B cell (primary cell): ENCODE data around the gene MFSD8. TPM values are rescaled to one million over a fixed set of nuclear protein-coding genes. Genes with fewer than 3 reads are reported as not detected.
"Not testable (repeated sequence)": the region's sequence is repeated elsewhere in the genome, so short reads cannot be mapped to it uniquely, and the experiment has no call there.

Experiments used
- ATAC-seq: fragments of 200-7000 bp; cut with Tn5 transposase; one replicate; pipeline ENCODE4 v1.10.0; 2021; ENCODE audit warnings: low read depth, mild to moderate bottlenecking, moderate number of reproducible peaks, moderate library complexity
- CTCF ChIA-PET: fragments of 350-600 bp; sonication (Branson Sonifier 250); formaldehyde crosslinking; loops from one replicate; lab custom pipeline; 2021; ENCODE audit warnings: antibody characterized with exemption, inconsistent platforms; lab: Charles Lee
- POLR2A ChIA-PET: fragments of 350-600 bp; sonication (Branson Sonifier 250); formaldehyde crosslinking; loops from one replicate; lab custom pipeline; 2021; ENCODE audit warnings: antibody characterized with exemption; lab: Charles Lee
- DNase-seq: peaks from one replicate; pipeline ENCODE4 v3.0.0; 2013
- H2AFZ ChIP-seq: 2 replicates; pipeline ENCODE4 v1.6.1; 2012; ENCODE audit warnings: mild to moderate bottlenecking, low read depth, low read length; ENCODE audit not compliant: insufficient read depth, poor library complexity, severe bottlenecking
- H3K27ac ChIP-seq, 2 donors: 1 replicate in 1 of 2; 2 replicates in 1 of 2; pipeline ENCODE4 v1.5.1; 2012 to 2013; ENCODE audit warnings: low read length in 2 of 2, mild to moderate bottlenecking in 2 of 2, moderate library complexity in 1 of 2
- H3K27me3 ChIP-seq, 4 experiments: fragments of 200-600 bp in 1 of 4; sonication (generic) in 1 of 4; replicated peaks in 1 of 4; 1 replicate in 2 of 4; 2 replicates in 2 of 4; pipeline versions ENCODE4 v1.6.1 to v1.7.0; 2013 to 2016; ENCODE audit warnings: low read length in 3 of 4, mild to moderate bottlenecking in 2 of 4, mixed read lengths in 1 of 4, moderate library complexity in 1 of 4; ENCODE audit not compliant: insufficient read depth in 4 of 4, control insufficient read depth in 3 of 4; ENCODE audit errors: control extremely low read depth in 1 of 4
- H3K36me3 ChIP-seq, 2 experiments: replicated peaks in 1 of 2; 1 replicate in 1 of 2; 2 replicates in 1 of 2; pipeline versions ENCODE4 v1.6.1 to v1.7.1; 2013; ENCODE audit warnings: low read length in 1 of 2; ENCODE audit not compliant: insufficient read depth in 2 of 2, control insufficient read depth in 1 of 2; ENCODE audit errors: control extremely low read depth in 1 of 2, extremely low read depth in 1 of 2
- H3K4me1 ChIP-seq, 2 donors: fragments of 200-600 bp in 1 of 2; sonication (generic) in 1 of 2; 1 replicate in 1 of 2; 2 replicates in 1 of 2; pipeline versions ENCODE4 v1.5.1 to v1.6.1; 2013 to 2017; ENCODE audit warnings: low read length in 2 of 2; ENCODE audit not compliant: control insufficient read depth in 2 of 2, insufficient read depth in 2 of 2
- H3K4me2 ChIP-seq: replicated peaks from 2 replicates; pipeline ENCODE3; 2012; ENCODE audit warnings: mild to moderate bottlenecking, low read depth, low read length; ENCODE audit not compliant: poor library complexity, severe bottlenecking
- H3K4me3 ChIP-seq, 5 experiments: fragments of 200-600 bp in 1 of 5; sonication (generic) in 1 of 5; 1 replicate in 3 of 5; 2 replicates in 2 of 5; pipeline versions ENCODE4 v1.5.1 to v1.7.0; 2011 to 2016; ENCODE audit warnings: low read length in 4 of 5, mild to moderate bottlenecking in 4 of 5, low read depth in 2 of 5, control low read depth in 1 of 5, moderate library complexity in 1 of 5; ENCODE audit not compliant: insufficient read depth in 1 of 5; ENCODE audit errors: control extremely low read depth in 1 of 5, extremely low read depth in 1 of 5
- H3K79me2 ChIP-seq: fragments of 200-600 bp; sonication (generic); one replicate; pipeline ENCODE4 v1.6.0; 2016; ENCODE audit warnings: low read length; ENCODE audit not compliant: control insufficient read depth, insufficient read depth
- H3K9ac ChIP-seq: fragments of 200-600 bp; sonication (generic); 2 replicates; pipeline ENCODE4 v1.6.1; 2017; ENCODE audit warnings: mild to moderate bottlenecking, low read length, moderate library complexity
- H3K9me3 ChIP-seq, 3 donors: one replicate each; pipeline versions ENCODE4 v1.6.1 to v1.7.1; 2013; ENCODE audit warnings: low read length in 2 of 3; ENCODE audit not compliant: control insufficient read depth in 2 of 3, insufficient read depth in 1 of 3; ENCODE audit errors: control extremely low read depth in 1 of 3
- H4K20me1 ChIP-seq: 2 replicates; pipeline ENCODE4 v1.6.0; 2012; ENCODE audit warnings: mild to moderate bottlenecking, low read length; ENCODE audit not compliant: insufficient read depth, control insufficient read depth, poor library complexity, severe bottlenecking
- H3K27ac Mint-ChIP-seq: one replicate; pipeline ENCODE4 v1.8.0; 2021; ENCODE audit warnings: mixed read lengths
- H3K27me3 Mint-ChIP-seq: one replicate; pipeline ENCODE4 v1.8.0; 2021; ENCODE audit warnings: mixed read lengths
- H3K4me1 Mint-ChIP-seq: one replicate; pipeline ENCODE4 v1.8.0; 2021; ENCODE audit warnings: mixed read lengths
- H3K4me3 Mint-ChIP-seq: one replicate; pipeline ENCODE4 v1.8.0; 2021; ENCODE audit warnings: mixed read lengths
- H3K9me3 Mint-ChIP-seq: one replicate; pipeline ENCODE4 v1.8.0; 2022; ENCODE audit warnings: mixed read lengths; ENCODE audit not compliant: insufficient read depth
- EZH2 ChIP-seq: IDR thresholded peaks from 2 replicates; pipeline ENCODE4 v1.6.1; 2012; ENCODE audit warnings: borderline replicate concordance, low read depth, mild to moderate bottlenecking, moderate library complexity, low read length; ENCODE audit not compliant: insufficient read depth, poor library complexity, severe bottlenecking
- WGBS: methylation state at CpG from one replicate; pipeline ENCODE4 v1.1.5; 2013; ENCODE audit warnings: missing lambda C conversion rate; ENCODE audit not compliant: insufficient coverage; 5-methylcytosine and 5-hydroxymethylcytosine counted together
- intact Hi-C: fragments of 100-400 bp; cut with micrococcal nuclease; formaldehyde crosslinking; loops from one replicate; pipeline ENCODE4 v1.10.0; 2022
- polyA plus RNA-seq: library from polyadenylated mRNA; depleted of rRNA; stranded (reverse); fragments of >200 nt; gene quantifications from 2 replicates; pipeline ENCODE4 v1.2.3, GENCODE V29; 2012
- total RNA-seq, 2 donors: library from RNA; stranded (reverse); fragments of 120-200 nt in 1 of 2; gene quantifications; 1 replicate in 1 of 2; 2 replicates in 1 of 2; pipeline versions ENCODE4 v1.2.3 to v1.2.4, GENCODE V29; 2013 to 2022
- TF ChIP-seq, protein P1 (sequence below): fragments of 200-600 bp; IDR thresholded peaks from one replicate; pipeline ENCODE4 v1.8.0; 2022; ENCODE audit warnings: antibody characterized with exemption, mild to moderate bottlenecking

MFSD8 gene
- total and polyA plus RNA-seq, 2 donors (not counting 1 experiment from before 2014, with no cell fraction given): 18.4 to 53.1 TPM

DNA sequence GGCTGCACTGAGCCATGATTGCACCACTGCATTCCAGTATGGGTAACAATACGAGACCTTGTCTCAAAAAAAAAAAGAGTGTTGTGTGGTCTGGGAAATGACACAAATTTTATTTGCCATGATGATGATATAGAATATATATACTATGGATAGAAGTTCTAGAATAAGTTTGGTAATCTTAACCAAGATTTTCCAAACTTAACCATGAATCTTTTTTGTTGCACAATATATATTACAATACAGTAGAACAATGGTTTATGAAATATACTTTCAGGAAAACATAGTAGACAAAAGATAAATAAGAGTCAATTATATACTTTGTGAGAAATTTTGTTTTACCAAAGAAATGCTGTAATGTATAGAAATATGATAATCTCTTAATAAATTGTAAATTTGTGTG is 34.8 kb downstream of the MFSD8 start:
- WGBS: no CpG with 5 or more reads among the region's 1 CpG
- H3K36me3 ChIP-seq: peaks cover 0 to 6% of the 10 kb centered on the region in 2 experiments
- no peaks in the 10 kb centered on the region for H3K27me3 Mint-ChIP-seq
- no peak overlapping the region for H3K27ac Mint-ChIP-seq
- H2AFZ ChIP-seq: no peak overlapping the region
- H3K9ac ChIP-seq: no peak overlapping the region
- H3K9me3 Mint-ChIP-seq: no peaks in the 10 kb centered on the region
- TF ChIP-seq, protein P1, sequence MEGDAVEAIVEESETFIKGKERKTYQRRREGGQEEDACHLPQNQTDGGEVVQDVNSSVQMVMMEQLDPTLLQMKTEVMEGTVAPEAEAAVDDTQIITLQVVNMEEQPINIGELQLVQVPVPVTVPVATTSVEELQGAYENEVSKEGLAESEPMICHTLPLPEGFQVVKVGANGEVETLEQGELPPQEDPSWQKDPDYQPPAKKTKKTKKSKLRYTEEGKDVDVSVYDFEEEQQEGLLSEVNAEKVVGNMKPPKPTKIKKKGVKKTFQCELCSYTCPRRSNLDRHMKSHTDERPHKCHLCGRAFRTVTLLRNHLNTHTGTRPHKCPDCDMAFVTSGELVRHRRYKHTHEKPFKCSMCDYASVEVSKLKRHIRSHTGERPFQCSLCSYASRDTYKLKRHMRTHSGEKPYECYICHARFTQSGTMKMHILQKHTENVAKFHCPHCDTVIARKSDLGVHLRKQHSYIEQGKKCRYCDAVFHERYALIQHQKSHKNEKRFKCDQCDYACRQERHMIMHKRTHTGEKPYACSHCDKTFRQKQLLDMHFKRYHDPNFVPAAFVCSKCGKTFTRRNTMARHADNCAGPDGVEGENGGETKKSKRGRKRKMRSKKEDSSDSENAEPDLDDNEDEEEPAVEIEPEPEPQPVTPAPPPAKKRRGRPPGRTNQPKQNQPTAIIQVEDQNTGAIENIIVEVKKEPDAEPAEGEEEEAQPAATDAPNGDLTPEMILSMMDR: no peak
- no peak for TF ChIP-seq EZH2
- H3K79me2 ChIP-seq: no peaks in the 10 kb centered on the region
- no peak for DNase-seq
- ChIA-PET CTCF (no interaction called here), POLR2A (no interaction called here)
- no peaks in the 10 kb centered on the region for H4K20me1 ChIP-seq
- no peaks in the 10 kb centered on the region for H3K27me3 ChIP-seq
- intact Hi-C loops: no loop called here
- no peak overlapping the region for H3K4me3 Mint-ChIP-seq
- no peak overlapping the region for H3K4me2 ChIP-seq
- no peaks in the 10 kb centered on the region for H3K4me1 Mint-ChIP-seq
- H3K27ac ChIP-seq: no peak overlapping the region
- ATAC-seq: no peak
- H3K9me3 ChIP-seq: no peaks in the 10 kb centered on the region
- H3K4me3 ChIP-seq: no peak overlapping the region
- no peaks in the 10 kb centered on the region for H3K4me1 ChIP-seq

GRCh38 chr4:127925720-127926119 is 39.3 kb downstream of the MFSD8 start:
- H4K20me1 ChIP-seq, H3K27ac Mint-ChIP-seq, intact Hi-C loops, POLR2A ChIA-PET, H3K4me1 Mint-ChIP-seq, ATAC-seq, H2AFZ ChIP-seq, H3K9me3 ChIP-seq, H3K79me2 ChIP-seq, DNase-seq, H3K27ac ChIP-seq, H3K27me3 ChIP-seq, H3K4me2 ChIP-seq, H3K9me3 Mint-ChIP-seq, H3K9ac ChIP-seq, H3K4me3 ChIP-seq, H3K4me3 Mint-ChIP-seq, H3K4me1 ChIP-seq, CTCF ChIA-PET, H3K27me3 Mint-ChIP-seq: not testable (repeated sequence)
- peaks cover 8 to 25% of the 10 kb centered on the region in 2 experiments for H3K36me3 ChIP-seq
- no CpG with 5 or more reads among the region's 2 CpGs for WGBS
